ENCODE measurements around the gene TSHZ2.

The TSHZ2 gene

DNA sequence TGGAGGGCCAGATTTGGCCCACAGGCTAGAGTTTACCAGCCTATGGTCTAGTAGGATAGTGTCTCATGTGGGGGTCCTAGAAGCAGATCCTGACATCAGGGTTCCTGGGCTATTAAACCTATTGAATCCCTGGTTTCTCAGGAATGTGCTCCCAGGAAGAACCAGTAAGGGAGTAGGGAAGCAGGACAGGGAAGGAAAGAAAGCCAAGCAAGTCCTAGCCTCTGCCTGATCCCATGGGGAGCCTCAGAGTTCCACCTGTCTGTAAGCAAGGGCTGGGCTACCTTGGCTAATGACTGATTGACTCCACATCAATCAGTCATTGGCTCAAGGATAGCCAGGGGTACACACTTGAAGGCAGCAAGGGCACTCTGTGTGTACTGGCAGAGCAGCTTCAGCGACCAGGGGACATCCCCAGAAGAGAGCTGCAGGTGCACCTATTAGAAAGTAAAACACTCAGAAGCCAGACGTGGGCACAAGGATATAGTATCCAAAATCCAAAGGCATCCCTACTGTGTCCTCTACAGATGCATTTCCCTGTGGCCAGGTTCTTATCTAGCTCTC is 309.5 kb downstream of the TSHZ2 start:
- DNase-seq (ENCODE audit: low read depth in 2 of 2), result no peak

DNA sequence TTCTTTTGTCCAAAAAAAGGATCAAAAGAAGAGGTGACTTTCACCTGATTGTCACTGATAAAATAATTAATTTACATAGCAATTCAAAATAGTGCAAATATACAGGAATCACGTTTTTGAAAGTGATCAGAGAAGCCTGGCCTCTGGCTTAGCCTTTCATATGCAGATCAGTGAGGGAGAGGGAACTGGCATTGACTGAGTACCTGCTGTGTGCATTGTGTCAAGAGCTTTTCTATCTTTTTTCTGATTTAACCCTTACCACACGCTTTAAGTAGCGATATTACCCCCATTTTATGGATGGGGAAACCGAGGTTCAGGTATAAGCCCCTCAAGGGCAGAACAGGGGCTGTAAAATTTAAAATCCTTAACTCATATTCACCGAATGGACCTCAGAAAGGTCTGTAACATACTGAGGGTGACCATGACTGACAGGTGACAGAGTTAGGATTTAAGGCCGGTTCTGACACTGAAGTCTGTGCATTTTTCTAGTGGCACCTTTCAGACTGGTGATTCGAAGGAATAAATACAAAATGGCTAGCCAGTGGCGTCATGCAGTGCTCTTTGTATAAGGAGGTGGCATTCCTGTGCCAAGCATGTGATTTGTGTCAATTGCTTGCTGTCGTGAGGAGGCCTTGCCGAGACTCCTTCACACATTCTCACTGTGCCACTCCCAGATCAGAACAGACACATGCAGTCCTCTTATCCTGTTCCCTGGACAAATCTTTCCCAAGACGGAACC is 310.2 kb downstream of the TSHZ2 start:
- no peak for DNase-seq (ENCODE audit: low read depth in 2 of 2)

DNA sequence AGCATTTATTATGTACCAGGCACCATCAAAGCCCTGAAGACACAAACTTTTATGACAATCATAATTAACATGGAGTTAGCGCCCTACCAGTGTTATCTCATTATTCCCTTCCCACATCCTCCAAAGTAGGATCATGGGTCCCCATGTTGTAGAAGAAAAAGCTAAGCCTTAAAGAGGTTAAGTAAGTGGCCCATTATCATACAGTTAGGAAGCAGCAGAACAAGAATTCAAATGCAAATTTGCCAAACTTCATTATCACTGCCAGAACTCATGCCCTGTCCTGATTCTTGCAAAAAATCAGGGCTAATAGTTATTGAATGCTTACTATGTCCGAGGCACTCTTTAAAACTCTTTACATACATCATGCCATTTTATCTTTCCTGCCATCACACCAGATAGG is 310.9 kb downstream of the TSHZ2 start:
- no peak for DNase-seq (ENCODE audit: low read depth in 2 of 2)

DNA sequence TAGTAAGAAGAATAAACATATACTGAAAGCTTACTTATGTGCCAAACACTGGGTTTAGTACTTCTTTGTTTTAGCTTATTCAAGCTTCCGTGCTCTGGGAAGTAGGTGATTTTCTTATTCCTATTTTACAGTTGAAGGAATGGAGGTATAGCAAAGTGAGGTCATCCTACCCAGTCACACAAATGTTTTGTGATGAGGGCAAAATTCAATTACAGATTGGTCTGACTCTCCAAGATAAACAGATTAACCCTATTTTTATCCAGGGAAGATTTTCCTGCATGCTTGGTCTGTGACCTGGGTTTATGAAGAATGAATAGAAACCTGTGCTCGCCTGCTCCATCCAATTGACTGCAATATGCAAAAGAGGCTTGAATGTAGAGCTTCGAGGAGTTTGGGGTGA is 311.4 kb downstream of the TSHZ2 start:
- DNase-seq (ENCODE audit: low read depth in 2 of 2), result no peak

DNA sequence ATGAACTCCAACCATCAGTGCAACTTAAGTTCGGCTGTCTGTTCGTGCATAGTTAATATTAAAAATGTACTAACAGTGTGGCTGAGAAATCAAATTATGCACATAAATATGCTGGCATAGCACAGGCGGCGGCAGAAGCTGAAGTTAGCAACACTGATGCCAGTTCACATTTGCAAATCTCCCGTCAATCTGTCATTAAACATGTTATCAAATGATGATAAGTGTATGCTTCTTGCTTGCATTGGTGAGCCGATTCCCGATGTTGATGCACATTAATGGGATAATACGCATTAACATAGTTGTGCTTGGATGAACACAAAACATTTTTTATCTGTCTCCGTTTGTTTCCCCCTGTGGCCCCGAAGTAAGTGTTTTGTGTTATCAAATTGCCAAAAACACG is 312.1 kb downstream of the TSHZ2 start:
- no peak for DNase-seq (ENCODE audit: low read depth in 2 of 2)

DNA sequence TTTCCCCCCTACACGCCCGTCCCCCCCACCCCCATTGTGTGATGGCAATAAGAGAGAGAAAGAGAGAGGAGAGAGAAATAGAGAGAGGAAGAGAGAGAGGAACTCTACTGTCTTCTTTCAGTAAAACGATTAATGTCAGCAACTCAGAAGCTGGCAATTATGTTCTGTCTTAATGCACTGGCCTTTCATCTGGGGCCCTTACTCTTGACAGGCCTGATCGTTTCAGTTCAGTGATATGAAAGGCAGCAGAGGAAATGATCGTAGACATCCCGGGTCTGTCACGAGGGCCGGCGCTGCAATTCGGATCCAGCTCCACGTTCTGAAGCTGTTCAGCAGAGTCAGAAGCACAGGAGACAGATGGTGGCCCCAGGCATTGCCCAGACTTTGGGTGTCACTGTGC is 312.5 kb downstream of the TSHZ2 start:
- no peak for DNase-seq (ENCODE audit: low read depth in 2 of 2)

DNA sequence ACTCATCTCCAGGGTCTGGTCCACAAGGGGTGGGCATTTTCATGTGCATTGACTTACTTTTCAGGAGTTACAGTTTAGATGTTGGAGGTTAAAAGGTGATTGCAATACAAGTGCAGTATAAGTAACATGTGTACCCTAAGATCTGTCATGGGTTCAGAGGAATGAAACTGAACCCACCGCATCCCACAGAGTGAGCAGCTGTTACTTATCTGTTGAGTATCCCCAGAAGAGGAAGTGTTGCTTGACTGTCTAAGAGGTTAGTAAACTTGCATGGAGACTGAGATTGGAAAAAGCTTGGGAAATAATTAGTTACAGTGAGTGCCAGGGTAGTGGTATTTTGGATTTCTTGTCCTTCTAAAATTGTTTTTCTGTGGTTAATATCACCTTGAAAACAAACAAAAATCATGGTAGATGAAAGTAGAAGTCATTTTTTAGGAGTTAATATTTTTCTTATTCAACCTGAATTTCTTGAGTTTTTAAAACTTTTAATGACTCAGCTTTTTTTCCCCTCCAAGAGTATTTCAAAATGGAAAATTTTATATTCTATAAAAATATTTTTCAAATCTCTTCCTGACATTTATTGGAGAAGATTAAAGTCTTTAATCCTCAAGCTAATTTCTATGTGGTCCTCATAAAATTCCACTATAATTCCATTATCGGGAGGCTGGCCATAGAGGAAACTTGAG is 315.3 kb downstream of the TSHZ2 start:
- DNase-seq (ENCODE audit: low read depth in 2 of 2), result no peak

DNA sequence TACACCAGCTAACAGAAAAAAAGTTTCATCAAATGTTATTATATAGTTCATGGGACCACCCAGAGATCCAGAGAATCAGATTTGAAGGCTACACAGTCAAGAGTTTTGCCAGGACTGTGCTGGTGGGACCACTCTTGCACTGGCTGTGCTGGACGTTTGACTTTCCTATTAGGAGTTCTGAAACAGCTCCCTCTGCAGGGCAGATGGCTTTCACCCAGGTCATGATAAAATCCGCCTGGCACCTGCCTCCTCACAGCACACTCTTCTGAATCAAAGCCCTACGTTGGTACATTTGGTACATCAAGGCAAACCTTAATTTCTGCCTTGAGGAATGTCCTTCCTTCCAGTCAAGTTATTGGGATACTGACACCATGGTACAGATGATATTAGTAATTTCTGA is 319.4 kb downstream of the TSHZ2 start:
- no peak for DNase-seq (ENCODE audit: low read depth in 2 of 2)

DNA sequence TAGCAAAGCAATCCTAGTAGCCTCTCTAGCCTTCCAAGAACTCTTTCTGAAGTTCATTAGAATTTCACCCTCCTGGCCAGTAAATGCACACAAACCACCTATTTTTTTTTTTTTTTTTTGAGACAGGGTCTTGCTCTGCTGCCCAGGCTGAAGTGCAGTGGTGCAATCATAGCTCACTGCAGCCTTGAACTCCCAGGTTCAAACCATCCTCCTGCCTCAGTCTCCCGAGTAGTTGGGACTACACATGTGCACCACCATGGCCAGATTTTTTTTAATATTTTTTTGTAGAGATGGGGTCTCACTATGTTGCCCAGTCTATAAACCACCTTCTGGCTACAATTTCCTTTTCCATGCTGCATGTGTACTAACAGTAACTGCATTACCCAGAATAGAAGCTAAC is 320.2 kb downstream of the TSHZ2 start:
- no peak for DNase-seq (ENCODE audit: low read depth in 2 of 2)

DNA sequence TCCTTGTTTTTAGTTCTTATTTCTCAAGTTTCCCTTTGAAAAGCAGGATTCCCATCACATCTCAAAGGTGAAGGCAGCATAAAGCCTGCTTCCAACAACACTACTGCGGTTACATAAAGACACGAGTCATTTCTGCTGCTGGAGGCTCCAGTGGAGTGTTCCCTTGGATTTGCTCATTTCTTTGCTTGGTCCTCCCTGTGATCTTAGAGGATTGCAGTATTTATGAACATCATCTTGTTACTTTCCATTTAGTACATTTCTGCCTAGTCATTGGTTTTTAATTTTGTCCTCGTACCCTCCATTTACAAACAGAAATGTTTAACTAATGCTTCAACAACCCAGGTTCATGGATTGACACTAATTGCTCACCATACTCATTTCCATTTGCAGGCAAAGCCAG is 322.6 kb downstream of the TSHZ2 start:
- no peak for DNase-seq (ENCODE audit: low read depth in 2 of 2)

DNA sequence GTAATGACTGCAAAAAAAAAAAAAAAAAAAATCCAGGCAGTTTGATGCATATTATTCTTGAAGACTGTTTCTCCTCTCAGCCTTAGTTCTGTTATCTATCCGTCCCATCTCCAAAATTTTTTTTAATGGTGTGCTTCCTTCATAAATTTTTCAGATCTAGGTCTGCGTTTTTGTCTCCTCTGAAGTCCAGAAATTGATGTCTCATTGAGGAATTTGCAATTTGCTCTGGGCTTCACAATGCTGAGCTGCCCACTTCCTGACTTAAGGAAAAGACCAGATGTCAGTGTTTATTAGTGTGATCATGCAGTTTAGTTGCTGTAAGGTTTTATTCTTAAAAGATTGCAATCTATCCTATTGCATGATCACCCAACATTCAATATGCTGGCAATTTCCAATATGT is 323.9 kb downstream of the TSHZ2 start:
- no peak for DNase-seq (ENCODE audit: low read depth in 2 of 2)

DNA sequence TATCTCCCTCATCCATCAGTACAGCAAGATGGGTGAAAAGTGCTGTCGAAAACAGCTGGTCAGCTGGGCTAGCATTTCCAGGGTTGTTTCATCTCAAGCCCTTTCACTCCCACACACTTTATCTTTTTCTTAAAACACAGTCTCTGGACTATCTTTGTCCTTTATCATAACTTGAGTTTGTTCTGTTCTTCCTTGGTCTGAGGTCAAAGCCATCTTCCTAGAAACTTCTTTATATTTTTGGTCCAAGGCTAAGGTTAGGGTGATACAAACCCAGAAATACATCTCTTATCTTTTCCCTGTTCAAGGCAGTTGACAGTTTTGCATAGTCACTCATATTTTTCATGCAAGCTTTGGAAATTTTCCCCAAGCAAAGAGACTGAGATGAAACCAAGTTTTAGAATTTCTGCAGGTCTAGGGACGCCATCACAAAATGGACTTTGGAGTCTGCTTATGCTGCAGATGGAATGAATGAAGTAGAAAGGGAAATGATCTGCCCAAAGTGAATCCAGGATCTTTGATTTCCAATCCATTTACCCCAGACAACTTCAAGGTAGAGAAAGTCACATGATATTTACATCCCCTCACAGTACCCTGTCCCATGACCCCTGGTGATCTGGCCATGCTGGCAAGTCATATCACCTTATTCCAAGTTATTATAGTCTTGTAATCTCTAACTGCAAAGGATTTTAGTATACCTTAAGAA is 324.4 kb downstream of the TSHZ2 start:
- no peak for DNase-seq (ENCODE audit: low read depth in 2 of 2)

DNA sequence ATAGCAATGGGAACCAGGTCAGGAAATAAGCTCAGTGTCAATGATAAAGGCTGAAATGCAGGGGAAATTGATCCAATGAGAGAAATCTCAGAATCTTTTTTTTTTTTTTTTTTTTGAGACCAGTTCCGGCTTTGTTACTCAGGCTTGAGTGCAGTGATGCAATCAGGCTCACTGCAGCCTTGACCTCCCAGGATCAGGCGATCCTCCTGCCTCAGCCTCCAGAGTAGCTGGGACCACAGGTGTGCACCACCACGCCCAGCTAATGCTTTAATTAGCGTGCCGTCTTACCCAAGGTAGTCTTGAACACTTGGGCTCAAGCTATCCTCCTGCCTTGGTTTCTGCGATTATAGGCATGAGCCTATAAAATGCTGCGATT is 325.0 kb downstream of the TSHZ2 start:
- DNase-seq (ENCODE audit: low read depth in 2 of 2), result no peak

DNA sequence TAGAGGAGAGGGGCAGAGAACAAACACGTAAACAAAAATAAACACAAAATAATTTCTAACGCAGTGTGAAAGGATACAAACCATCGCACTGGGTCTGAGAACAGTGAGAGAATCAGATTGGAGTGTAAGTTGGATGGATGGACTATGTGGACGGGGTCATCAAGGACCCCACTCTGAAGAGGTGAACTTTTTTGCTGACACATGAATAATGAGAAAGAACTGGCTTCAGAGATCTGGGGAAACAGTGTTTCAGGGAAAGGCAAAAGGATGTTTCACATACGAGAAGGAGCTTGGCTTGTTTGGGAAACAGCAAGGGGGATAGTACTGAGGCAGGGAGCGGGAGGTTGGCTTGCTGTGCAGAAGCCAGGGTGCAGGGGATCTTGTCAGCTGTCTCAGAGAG is 326.1 kb downstream of the TSHZ2 start:
- DNase-seq (ENCODE audit: low read depth in 2 of 2), result no peak

DNA sequence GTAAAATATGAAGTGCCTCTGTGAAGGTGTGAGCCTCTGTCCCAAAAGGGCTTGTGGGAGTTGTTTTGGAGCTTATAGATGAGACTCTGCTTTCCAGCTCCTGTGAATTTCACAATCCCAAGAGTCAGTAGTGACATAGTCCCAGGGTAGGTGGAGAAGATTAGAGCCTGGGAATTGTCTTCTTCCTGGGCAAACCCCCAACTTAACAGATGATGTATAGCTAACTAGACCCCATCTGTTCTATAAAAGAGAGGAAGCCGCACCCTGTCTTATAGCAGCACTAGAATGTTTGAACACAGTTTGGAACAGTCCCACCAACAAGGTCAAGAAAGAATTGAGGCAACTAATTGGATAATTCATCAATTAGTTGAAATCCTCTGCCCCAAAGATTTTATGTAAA is 326.8 kb downstream of the TSHZ2 start:
- no peak for DNase-seq (ENCODE audit: low read depth in 2 of 2)

DNA sequence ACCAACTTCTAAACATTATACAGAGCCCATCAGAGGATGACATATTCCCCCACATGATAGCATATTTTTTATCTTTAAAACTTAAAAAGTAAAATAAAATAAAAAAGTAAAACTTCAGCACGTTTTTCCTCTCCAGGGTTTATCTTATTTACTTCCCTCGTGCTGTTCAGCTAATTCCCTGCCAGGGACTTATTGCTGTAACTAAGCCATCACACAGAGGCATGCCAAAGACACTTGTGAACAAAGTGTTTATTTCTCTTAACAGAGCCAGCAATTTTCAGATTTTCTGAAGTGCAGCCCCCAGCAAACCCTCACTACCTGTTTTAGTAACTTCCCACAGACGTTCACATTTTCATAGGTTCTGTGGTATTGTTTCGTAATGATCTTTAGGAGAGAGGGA is 327.7 kb downstream of the TSHZ2 start:
- DNase-seq (ENCODE audit: low read depth in 2 of 2), result no peak

DNA sequence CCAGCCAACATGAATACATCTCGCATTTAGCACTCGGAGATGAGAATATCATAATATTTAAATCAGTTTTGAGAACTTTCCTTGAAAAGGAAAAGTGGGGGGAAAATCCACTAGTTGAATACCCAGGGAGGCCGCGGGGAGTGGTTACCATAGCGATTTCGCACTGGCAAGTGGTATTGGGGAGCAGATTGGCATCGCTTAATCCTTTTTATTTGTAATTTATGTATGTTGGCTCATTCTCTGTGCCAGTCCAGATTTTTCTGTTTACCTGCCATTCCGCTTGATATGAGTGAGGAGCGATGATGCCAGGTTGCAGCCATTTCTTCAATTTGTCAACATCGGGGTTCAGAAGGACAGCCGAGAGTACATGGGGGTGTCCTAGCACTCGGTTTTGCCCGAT is 329.7 kb downstream of the TSHZ2 start:
- no peak for DNase-seq (ENCODE audit: low read depth in 2 of 2)

DNA sequence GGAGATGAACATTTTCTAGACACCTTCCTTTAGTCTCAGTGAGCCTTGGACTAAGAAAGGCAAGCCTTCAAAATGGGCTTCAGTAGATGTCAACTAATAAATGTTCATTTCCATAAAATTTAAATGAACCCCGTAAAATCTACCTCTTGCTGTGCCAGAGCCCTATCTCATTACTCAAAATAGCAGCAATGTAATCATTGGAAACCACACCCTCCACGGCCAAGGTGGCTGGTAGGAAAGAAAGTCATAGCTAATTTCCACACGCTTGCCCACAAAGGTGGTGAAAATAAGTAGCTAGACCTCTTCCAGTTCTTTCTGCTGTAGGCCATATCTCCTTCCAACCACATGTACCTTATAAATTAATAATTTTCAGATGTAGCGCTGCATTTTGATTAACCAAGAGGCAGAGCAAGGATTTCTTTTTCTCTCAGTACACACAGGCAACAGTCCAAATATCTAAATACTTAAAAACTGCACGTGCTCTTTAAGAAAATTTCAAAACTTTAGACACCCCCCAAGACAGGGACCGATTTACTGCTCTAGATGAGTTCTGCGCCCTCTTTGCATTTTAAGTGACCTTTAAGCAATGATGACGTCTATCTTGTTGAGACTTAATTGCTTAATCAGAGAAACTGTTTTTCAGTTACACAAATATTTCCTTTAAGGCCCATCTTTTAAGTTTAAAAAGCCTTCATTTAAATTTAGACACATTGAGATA is 330.7 kb downstream of the TSHZ2 start:
- no peak for DNase-seq (ENCODE audit: low read depth in 2 of 2)

DNA sequence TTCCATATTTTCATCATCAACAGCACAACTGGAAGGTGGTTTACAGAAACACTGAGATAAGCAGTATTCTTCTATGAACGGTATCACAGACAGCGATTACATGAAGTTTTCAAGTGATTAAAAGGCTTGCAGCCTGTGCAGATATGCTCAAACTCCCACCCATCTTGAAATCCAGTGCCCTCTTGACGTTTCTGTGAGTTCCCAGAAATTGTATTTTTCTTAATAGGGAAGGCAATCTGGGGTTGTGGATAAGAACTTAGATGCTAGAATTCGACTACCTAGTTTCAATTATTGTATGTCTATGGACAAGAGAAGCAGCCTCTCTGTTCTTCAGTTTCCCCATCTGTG is 331.2 kb downstream of the TSHZ2 start:
- no peak for DNase-seq (ENCODE audit: low read depth in 2 of 2)

DNA sequence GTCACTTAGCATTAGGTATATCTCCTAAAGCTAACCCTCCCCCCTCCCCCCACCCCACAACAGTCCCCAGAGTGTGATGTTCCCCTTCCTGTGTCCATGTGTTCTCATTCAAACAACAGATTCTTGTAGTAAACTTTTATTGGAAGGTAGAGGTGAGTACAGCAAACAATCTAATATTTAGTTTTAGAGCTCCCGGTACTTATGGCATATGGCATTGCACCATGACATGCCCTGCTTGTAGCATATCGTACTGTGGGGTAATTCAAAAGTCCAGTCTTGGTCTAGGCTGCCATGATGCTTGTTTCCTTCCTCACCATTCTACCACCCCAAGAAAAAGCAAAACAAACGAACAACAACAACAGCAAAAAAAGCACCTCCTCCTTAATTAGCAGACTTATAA is 332.0 kb downstream of the TSHZ2 start:
- no peak for DNase-seq (ENCODE audit: low read depth in 2 of 2)

DNA sequence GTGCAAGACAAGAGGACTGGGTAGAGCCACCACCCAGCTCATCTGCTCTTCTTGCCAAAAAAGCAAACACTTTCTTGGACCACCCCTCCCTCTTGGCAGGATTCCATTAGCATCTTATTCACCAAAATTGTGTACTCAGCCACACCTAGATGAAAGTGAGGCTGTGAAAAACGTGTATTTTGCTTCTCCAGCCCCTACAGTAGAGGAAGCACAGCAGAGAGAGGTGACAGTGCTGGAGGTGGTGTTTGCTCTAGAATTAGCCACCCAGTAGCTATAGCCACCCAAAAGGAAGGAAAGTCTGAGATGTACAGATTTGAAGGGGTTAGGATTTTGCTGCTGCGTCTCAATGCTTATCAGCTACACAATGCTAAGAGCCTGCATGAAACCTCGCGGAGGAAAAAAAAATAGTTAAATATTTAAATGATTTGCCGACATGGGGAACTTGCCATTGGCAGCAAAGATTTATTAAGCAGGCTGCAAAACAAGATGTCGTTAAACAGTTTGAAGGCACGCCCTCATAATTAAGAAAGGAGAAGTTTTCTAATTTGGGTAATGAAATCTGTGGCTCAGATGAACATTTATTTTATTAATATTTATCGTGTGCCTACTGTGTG is 334.1 kb downstream of the TSHZ2 start:
- DNase-seq (ENCODE audit: low read depth in 2 of 2), result no peak

Data from stimulated activated CD8-positive, alpha-beta memory T cell treated with anti-CD3 and anti-CD28 coated beads, Interleukin-15, amount 100 ng/mL, for 48 hours (primary cell).